ENCODE measurements around the gene XXYLT1.

- no peak for TF ChIP-seq EZH2 (IDR thresholded peaks at IDR 0.05; ENCODE audit: borderline replicate concordance, low read length)
- no peak for TF ChIP-seq CTCF (IDR thresholded peaks at IDR 0.05; ENCODE audit: low read length)
Observed at GRCh38 chr3:195134431-195134830, 136.5 kb downstream of the XXYLT1 start.
